Measurements from ENCODE around the gene BRF1. TPM values are rescaled to one million over a fixed set of nuclear protein-coding genes. Genes with fewer than 3 reads are reported as not detected.

BRF1 gene
- total RNA-seq, 2 experiments from 2014 or later: 21.9 to 22.8 TPM

DNA sequence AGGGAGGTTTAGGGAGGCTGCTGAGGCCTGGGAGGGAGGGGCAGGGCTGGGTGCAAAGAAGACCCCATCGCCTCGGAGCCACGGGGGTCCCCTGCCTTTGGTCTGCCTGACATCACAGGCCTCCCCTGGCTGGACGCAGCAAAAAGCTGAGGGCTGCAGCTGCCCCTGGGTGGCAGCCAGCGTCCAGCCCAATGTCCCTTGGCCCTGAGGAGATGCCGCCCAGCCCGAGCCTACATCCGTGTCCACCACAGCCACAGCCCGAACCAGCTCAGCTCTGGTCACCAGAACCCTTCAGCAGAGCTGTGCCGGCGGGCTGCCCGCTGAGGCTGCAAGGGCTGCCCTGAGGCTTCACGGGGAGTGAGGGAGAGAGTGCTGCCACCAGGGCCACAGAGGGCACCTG lies 121.6 kb downstream of the BRF1 start:
- H3K27me3 Mint-ChIP-seq: no peaks in the 10 kb centered on the region
- H3K4me3 Mint-ChIP-seq: no peak overlapping the region

DNA sequence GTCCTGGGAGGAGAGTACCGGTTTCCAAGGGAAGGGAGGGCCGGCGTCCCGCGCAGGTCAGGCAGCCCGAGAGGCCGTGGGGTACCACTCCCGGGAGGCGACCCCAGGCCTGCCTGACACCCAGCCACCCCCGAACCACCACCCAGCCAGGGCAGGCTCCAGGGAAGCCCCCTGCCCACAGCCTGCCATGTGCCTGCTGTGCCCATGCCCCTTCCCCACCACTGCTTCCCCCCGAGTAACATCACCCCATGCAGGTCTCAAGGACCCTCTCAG lies 122.0 kb downstream of the BRF1 start:
- Mint-ChIP-seq H3K27ac (no peak overlapping the region), H3K27me3 (no peaks in the 10 kb centered on the region), H3K9me3 (no peaks in the 10 kb centered on the region), H3K4me1 (peaks cover 18% of the 10 kb centered on the region), H3K4me3 (no peak overlapping the region), H3K36me3 (no peaks in the 10 kb centered on the region)
- no peak for DNase-seq

More for the DNA sequence above, 121.6 kb downstream of the BRF1 start:
- DNase-seq: no peak
- peaks cover 16% of the 10 kb centered on the region for H3K4me1 Mint-ChIP-seq
- H3K27ac Mint-ChIP-seq: no peak overlapping the region
- no peaks in the 10 kb centered on the region for H3K9me3 Mint-ChIP-seq
- no peaks in the 10 kb centered on the region for H3K36me3 Mint-ChIP-seq

DNA sequence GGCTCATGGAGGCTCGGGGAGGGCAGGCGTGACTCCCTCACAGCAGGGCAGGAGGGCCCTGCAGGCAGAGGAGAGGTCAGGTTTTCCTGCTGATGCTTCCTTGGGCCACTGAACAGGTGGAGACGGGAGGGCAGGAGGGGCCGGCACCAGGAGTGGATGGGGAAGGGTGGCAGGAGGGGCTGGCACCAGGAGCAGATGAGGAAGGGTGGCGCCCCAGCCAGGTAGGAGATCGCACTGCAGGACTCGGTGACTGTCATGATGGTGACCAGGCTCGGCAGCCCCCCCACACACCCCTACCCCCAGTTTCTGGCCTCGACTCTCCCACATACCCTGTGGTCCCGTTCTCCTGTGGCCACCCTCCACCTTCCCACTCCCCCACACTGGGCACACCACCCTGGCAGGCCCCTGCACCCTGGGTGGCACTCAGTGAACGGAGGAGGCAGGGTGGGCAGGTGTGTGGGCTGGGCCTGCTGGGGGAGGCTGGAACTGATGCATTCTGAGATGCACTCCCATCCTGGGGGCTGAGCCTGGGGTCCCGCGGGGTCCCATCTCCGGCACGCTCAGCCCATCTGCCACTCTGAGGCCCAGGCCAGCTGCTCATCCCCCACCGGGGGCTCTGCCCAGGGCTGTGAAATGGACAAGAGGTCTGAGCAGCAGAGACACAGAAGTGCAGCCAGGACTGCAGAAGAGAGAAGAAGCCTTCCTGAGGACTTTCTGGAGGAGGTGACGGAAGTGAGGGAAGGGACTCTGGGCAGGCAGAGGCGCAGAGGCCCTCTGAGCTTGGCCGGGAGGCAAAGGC lies 122.5 kb downstream of the BRF1 start:
- no peak overlapping the region for H3K4me3 Mint-ChIP-seq
- H3K27ac Mint-ChIP-seq: no peak overlapping the region
- no peaks in the 10 kb centered on the region for H3K36me3 Mint-ChIP-seq
- no peaks in the 10 kb centered on the region for H3K27me3 Mint-ChIP-seq
- no peak for DNase-seq
- no peaks in the 10 kb centered on the region for H3K9me3 Mint-ChIP-seq
- H3K4me1 Mint-ChIP-seq: peaks cover 18% of the 10 kb centered on the region

DNA sequence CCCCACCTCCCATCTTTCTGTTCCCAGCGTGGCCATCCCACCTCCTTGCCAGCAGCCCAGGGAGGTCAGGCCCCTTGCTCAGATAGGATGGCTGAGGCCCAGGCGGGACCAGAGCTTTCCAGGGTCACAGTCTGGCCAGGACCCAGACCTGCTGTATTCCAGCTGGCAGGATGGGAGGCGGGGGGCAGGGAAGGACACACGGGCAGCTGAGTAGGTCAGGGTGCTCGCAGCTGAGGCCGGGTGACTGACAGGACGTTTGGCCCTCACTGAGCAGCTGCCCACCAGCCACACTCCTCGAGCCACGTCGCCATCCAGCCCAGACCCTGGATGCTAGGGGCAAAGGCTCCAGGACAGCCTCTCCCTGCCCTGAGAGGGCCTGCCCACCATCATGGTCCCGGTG lies 123.7 kb downstream of the BRF1 start:
- Mint-ChIP-seq H3K4me1 (peaks cover 15% of the 10 kb centered on the region), H3K4me3 (no peak overlapping the region), H3K27ac (no peak overlapping the region), H3K36me3 (no peaks in the 10 kb centered on the region), H3K27me3 (no peaks in the 10 kb centered on the region), H3K9me3 (no peaks in the 10 kb centered on the region)
- DNase-seq: no peak

DNA sequence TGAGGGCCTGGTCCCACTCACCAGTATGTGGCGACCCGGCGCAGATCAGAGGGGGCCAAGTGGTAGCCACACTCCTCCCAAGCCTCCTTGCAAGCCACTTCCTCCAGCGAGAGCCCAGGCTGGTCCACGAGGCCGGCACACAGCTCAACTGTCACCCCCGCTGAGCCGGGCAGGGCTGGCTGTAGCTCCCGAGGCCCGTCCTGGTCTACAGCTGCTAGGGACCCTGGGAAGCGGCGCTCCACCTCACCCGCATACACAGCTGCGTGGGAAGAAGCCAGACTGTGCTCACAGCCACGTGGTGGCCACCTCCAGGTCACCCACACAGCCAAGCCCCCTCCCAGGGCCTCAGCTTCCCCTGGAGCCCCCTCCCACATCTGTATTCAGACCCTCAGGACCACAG lies 124.3 kb downstream of the BRF1 start:
- no peak overlapping the region for H3K27ac Mint-ChIP-seq
- no peaks in the 10 kb centered on the region for H3K36me3 Mint-ChIP-seq
- no peaks in the 10 kb centered on the region for H3K9me3 Mint-ChIP-seq
- H3K4me3 Mint-ChIP-seq: no peak overlapping the region
- peaks cover 14% of the 10 kb centered on the region for H3K4me1 Mint-ChIP-seq
- DNase-seq: no peak
- H3K27me3 Mint-ChIP-seq: no peaks in the 10 kb centered on the region

DNA sequence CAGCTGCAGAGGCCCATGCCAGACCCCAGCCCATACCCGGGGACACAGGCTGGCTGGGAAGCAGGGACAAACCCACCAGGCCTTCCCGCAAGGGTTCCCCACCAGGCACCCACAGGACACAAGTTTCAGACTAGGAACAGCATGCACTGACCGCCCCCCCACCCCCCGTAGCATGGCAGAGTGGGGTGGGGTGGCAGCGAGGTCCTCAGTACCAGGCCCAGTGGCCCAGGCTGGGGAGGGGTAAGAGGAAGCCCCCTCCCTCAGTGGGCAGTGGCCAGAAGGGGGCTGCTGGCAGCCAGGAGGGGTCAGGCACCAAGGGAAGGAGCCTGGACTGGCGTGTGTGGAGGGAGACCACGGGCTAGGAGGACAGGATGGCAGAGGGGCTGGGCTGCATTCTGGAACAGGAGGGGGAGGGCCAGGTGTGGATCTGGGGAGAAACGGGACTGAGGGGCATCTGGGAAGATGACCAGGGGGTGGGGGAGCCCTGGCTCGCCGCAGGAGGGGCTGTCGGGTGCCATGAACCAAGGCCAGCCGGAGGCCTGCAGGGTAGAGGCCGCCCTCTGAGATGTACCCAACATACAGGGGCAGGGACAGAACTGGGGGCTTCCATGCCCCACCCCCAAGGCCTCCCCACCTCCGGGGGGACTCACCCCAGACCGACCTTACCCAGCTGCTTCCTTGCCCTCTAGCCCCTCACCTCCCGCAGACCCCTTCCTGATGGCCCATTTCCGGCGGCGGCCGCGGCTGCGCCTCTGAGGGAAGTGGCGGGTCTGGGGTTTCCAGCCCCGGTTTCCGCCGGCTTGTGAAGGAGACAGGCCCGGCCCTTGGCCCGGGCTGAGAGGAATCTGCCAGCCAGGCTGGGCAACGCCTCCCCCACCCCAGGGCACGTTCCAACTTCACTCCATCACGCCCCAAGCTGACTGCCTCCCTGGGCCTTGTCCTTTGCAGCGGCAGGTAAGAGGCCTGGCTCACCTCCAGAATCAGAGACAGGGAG lies 126.6 kb downstream of the BRF1 start:
- Mint-ChIP-seq H3K27ac (no peak overlapping the region), H3K9me3 (no peaks in the 10 kb centered on the region), H3K27me3 (peaks cover 9% of the 10 kb centered on the region), H3K4me3 (peak overlapping the region; percentile 48), H3K36me3 (no peaks in the 10 kb centered on the region), H3K4me1 (peaks cover 14% of the 10 kb centered on the region)
- peak; percentile 60 for DNase-seq

DNA sequence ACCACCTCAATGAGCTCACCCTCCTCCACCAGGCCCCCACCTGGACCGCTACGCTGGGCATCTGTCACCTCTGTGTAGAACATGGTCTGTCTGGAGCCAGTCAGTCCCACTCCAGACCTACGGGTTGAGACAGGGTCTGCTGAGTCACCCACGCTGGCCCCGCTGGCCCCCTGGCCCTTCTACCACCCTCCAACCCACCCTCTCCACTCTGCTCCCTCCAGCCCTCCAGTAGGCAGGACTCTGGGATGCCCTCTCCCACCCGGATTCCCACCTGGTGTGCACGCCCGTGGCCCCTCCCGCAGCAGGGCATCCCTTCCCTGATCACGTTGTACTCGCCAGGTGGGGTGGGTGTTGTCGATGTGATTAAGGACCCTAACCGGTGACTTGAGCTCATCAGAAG lies 127.7 kb downstream of the BRF1 start:
- H3K4me1 Mint-ChIP-seq: peaks cover 15% of the 10 kb centered on the region
- H3K27me3 Mint-ChIP-seq: peaks cover 10% of the 10 kb centered on the region
- no peaks in the 10 kb centered on the region for H3K36me3 Mint-ChIP-seq
- DNase-seq: no peak
- no peaks in the 10 kb centered on the region for H3K9me3 Mint-ChIP-seq
- H3K4me3 Mint-ChIP-seq: no peak overlapping the region
- no peak overlapping the region for H3K27ac Mint-ChIP-seq

DNA sequence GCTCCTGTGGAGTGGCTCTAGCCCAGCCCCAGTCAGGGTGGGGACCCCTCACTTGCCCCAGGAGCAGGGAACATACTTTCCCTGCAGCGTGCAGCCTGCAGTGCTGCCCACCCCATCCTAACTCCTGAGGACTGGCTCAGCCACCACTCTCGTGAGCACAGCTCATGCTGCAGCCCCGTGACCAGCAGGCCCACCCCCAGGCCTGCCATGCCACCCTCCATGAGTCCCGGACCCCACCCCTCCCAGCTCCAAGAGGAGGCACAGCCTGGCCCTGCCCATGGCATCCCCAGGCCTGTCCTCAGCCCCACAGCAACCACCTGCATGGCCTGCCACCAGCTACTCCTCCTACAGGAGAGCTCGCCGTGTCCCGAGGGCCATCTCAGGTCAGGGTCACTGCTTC lies 128.3 kb downstream of the BRF1 start:
- H3K27ac Mint-ChIP-seq: no peak overlapping the region
- peaks cover 10% of the 10 kb centered on the region for H3K27me3 Mint-ChIP-seq
- peaks cover 15% of the 10 kb centered on the region for H3K4me1 Mint-ChIP-seq
- H3K36me3 Mint-ChIP-seq: no peaks in the 10 kb centered on the region
- no peak for DNase-seq
- H3K9me3 Mint-ChIP-seq: no peaks in the 10 kb centered on the region
- H3K4me3 Mint-ChIP-seq: no peak overlapping the region

DNA sequence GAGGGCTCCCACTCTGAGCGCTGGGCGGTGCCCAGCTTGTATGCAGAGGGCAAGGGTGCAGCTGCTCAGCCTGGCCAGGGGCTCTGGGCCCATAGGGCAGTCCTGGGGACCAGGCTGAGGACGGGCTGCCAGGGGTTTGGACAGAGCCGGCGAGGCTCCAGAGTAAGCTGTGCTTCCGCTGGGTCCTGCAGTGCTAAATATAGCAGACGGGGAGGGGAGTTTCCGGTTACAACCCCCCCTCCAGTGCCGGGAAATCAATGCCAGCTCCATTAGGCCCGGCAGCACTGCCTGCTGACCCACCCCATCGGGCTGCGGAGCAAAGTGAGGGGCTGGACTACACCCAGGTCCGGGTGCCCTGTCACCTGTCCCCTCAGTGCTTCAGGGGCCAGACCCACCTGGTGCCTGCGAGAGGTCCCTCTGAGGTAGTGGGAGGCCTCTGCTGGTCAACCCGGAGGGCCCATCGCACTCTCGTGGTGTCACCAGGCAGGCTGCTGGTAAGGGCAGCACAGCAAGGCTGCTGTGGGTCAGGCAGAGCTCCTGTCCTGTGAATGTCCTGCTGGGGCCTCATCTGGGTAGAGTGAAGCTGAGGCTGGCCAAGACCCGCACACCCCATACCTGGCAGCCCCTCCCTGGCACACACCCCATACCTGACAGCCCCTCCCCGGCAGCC lies 129.7 kb downstream of the BRF1 start:
- Mint-ChIP-seq H3K4me1 (peaks cover 13% of the 10 kb centered on the region), H3K27ac (no peak overlapping the region), H3K9me3 (no peaks in the 10 kb centered on the region), H3K36me3 (no peaks in the 10 kb centered on the region), H3K4me3 (no peak overlapping the region), H3K27me3 (peaks cover 18% of the 10 kb centered on the region)
- DNase-seq: no peak

DNA sequence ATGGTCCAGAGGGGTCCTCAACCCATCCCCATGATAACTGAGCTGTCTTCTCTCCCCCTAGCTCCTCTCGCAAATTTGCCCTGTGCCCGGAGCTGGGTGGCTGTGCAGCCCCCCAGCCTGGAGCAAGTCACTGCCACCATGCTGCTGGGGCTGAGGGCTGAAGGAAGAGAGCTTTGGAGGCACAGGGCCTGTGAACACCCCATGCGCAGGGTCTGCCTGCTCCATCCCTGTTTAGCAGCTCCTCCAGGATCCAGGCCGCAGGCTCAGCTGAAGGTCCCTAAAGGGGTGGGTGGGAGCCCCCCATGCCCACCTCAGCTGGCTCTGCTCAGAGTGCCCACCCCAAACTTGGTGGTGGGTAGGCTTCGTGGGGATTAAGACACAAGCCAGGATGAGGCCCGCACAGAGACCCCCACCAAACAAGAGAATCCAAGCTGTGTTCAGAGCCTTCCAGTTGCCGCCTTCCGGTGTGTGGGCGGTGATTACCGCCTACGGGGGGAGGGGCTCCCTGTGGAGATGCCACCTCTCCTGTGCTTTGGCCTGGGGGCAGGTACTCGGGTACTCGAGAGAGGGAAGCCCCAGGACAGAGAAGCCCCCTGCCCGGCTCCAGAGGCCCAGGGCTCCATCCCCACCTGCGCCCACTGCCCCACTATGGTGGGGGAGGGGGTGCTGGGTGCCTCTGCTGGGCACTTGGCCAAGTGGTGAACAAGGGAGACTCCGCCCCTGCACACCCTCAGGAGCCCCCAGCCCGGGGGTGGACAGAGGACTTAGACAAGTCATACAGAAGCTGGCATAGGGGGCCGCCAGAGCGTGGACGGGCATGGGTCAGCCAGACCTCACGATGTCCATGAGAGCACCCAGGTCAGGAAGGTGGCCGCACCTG lies 130.8 kb downstream of the BRF1 start:
- DNase-seq: no peak
- peaks cover 13% of the 10 kb centered on the region for H3K4me1 Mint-ChIP-seq
- H3K4me3 Mint-ChIP-seq: peak overlapping the region; percentile 67
- no peaks in the 10 kb centered on the region for H3K9me3 Mint-ChIP-seq
- no peaks in the 10 kb centered on the region for H3K36me3 Mint-ChIP-seq
- H3K27ac Mint-ChIP-seq: no peak overlapping the region
- peaks cover 18% of the 10 kb centered on the region for H3K27me3 Mint-ChIP-seq

DNA sequence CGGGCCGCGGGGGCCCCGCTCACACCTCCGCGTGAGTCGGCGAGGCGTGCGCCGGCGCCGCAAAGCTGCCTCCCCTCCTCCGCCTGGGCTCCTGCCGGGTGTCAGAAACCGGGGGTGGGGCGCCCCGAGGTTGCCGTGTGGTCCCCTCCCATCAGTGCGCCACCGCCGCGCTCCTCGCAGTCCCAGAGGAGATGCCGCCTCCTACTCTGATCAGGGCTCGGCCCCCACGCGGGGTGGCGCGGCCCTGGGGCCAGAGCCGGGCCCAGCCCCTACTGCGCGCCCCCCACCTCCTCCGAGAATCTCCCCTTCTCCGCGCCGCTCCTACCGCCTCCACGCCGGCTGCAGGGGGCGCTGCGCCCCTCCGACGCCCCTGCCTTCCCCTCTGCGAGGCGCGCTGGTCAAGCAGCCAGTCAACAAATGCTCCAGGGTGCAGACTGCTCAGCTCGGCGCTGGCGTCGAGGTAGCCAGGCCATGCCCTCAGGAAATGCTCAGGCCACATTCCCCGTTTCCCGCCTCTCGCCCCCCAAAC lies 131.8 kb downstream of the BRF1 start:
- Mint-ChIP-seq H3K36me3 (no peaks in the 10 kb centered on the region), H3K4me3 (peak overlapping the region; percentile 65), H3K27me3 (peaks cover 18% of the 10 kb centered on the region)

DNA sequence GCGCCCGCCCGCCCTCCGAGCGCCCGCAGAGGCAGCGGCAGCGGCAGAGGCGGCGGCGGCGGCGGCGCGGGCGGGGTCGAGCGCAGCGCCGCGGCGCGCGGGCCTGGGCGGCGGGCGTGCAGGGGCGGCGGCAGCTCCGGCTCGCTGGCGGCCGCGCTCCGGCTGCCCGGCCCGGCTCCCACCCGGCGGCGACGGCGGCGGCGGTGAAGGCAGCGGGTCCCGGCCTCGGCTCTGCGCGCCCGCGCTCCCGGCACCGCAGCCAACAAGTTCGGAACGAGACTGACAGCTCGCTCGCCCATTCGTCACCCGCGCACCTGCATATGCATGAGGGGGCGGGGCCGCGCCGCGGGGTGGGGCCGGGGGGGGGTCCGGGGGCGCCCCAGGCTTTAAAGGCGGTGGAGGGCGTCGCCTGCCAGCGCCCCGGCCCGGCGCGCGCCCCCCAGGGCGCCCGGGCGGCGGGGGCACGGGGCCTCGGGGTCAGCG lies 132.3 kb downstream of the BRF1 start, which contains the start of gene JAG2:
TSS of gene JAG2 (minus strand) at position 281 of the 483 bp plus-strand sequence. CDS start 356 bp downstream, outside the sequence.
- H3K27ac Mint-ChIP-seq: no peak within 1 kb of the TSS
- peak; percentile 57 for DNase-seq
- no peaks in the 10 kb centered on the region for H3K9me3 Mint-ChIP-seq

More for the DNA sequence above, 131.8 kb downstream of the BRF1 start:
- H3K27ac Mint-ChIP-seq: no peak overlapping the region
- DNase-seq: peak; percentile 62
- H3K9me3 Mint-ChIP-seq: no peaks in the 10 kb centered on the region
- H3K4me1 Mint-ChIP-seq: peaks cover 4% of the 10 kb centered on the region

DNA sequence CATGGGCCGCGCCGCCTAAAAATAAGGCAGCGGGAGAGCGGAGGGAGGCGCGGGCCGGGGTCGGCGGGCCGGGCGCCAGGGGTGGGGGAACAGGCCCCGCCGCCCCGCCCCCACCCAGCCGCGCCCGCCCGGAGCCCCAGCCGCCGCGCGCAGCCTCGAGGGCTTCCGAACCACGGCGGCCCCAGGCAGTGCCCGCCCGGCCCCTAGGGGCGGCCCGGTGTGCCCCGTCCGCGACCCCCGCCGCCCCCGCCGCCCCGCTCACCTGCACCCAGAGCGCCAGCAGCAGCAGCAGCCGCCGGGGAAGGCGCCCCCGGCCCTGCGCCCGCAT lies 132.7 kb downstream of the BRF1 start:
- H3K9me3 Mint-ChIP-seq: no peaks in the 10 kb centered on the region
- H3K36me3 Mint-ChIP-seq: no peaks in the 10 kb centered on the region
- DNase-seq: no peak
- H3K4me1 Mint-ChIP-seq: peaks cover 4% of the 10 kb centered on the region
- peaks cover 18% of the 10 kb centered on the region for H3K27me3 Mint-ChIP-seq
- H3K27ac Mint-ChIP-seq: no peak overlapping the region
- peak overlapping the region; percentile 45 for H3K4me3 Mint-ChIP-seq

More for the DNA sequence above, 132.3 kb downstream of the BRF1 start, which contains the start of gene JAG2:
- peaks cover 18% of the 10 kb centered on the region for H3K27me3 Mint-ChIP-seq
- H3K36me3 Mint-ChIP-seq: no peaks in the 10 kb centered on the region
- H3K4me1 Mint-ChIP-seq: peaks cover 4% of the 10 kb centered on the region
- peak within 1 kb of the TSS; percentile 67 for H3K4me3 Mint-ChIP-seq

All from activated naive CD8-positive, alpha-beta T cell treated with anti-CD3 and anti-CD28 coated beads for 36 hours (primary cell).